HEK293T (cell line): ENCODE results near the gene TOP3B.
"Not testable (repeated sequence)": the region's sequence is repeated elsewhere in the genome, so short reads cannot be mapped to it uniquely, and the experiment has no call there.

Experiments
- SP1 ChIP-seq: fragments of 450-650 bp; IDR thresholded peaks from 2 replicates; pipeline ENCODE4 v1.6.1; 2017
- TARDBP ChIP-seq: fragments of 450-650 bp; IDR thresholded peaks from 2 replicates; pipeline ENCODE4 v1.6.1; 2016

DNA sequence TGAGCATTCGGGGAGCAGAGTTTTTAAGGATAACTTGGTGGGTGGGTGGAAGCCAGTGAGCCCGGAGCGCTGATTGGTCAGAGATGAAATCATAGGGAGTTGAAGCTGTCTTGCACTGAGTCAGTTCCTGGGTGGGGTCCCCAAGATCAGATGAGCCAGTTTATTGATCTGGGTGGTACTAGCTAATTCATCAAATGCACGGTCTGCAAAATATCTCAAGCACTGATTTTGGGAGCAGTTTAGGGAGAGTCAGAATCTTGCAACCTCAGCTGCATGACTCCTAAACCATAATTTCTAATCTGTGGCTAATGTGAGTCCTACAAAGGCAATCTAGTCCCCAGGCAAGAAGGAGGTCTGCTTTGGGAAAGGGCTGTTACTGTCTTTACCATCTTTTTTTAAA, 72.2 kb downstream of the TOP3B start:
- not testable (repeated sequence) for TF ChIP-seq SP1, TARDBP
